HCT116 (cell line): ENCODE results near the gene PLEKHO2. TPM values are rescaled to one million over a fixed set of nuclear protein-coding genes. Genes with fewer than 3 reads are reported as not detected.

Experiments used
- ATAC-seq: fragments of 200-7000 bp; cut with Tn5 transposase; 2 replicates; pipeline ENCODE4 v1.9.1; 2020; ENCODE audit warnings: mild to moderate bottlenecking, moderate library complexity
- BruUV-seq: library from RNA; stranded (reverse); fragments of 400-500 nt; replicated peaks from 2 replicates; lab custom pipeline; 2021; lab: Mats Ljungman, UMichigan
- CTCF ChIA-PET: fragments of 300-600 bp; sonication (Branson Sonifier 250); formaldehyde crosslinking; loops from one replicate; lab custom pipeline; 2021; ENCODE audit warnings: antibody characterized with exemption; lab: Charles Lee
- POLR2A ChIA-PET: fragments of 300-600, 350-600 bp; sonication (Branson Sonifier 250); formaldehyde crosslinking; loops from one replicate; lab custom pipeline; 2021; ENCODE audit warnings: antibody characterized with exemption; lab: Charles Lee
- RAD21 ChIA-PET, 2 experiments: fragments of 300-600 bp; sonication (Branson Sonifier 250); formaldehyde crosslinking; loops; one replicate each; lab custom pipeline; 2023; ENCODE audit warnings: low total read pairs in 2 of 2; ENCODE audit not compliant: uncharacterized antibody in 2 of 2, unreplicated experiment in 2 of 2, low non-redundant PET in 1 of 2; lab: Charles Lee
- DNase-seq: peaks from one replicate; pipeline ENCODE4 v3.0.0-alpha.2; 2010; ENCODE audit warnings: low read depth, low spot score
- H2AFZ ChIP-seq: fragments of 200-600 bp; shearing (Covaris generic), sonication (generic); 2 replicates; pipeline ENCODE4 v1.6.1; 2017; ENCODE audit warnings: low read depth, mixed run types, mixed read lengths, antibody characterized with exemption, low read length; ENCODE audit not compliant: poor library complexity, severe bottlenecking
- H3K27ac ChIP-seq: 2 replicates; pipeline ENCODE4 v1.5.1; 2012; ENCODE audit warnings: low read depth, low read length
- H3K27me3 ChIP-seq: fragments of 200-600 bp; sonication (generic); 2 replicates; pipeline ENCODE4 v1.6.1; 2016; ENCODE audit warnings: mixed run types, low read length, mixed read lengths; ENCODE audit not compliant: insufficient read depth
- H3K36me3 ChIP-seq, 2 experiments: fragments of 200-500 bp in 1 of 2; fragments of 200-600 bp in 1 of 2; sonication (Bioruptor generic) in 1 of 2; sonication (generic) in 1 of 2; 2 replicates each; pipeline versions ENCODE4 v1.5.1 to v1.6.1; 2014 to 2016; ENCODE audit warnings: low read length in 2 of 2, inconsistent platforms in 1 of 2, mixed read lengths in 1 of 2, mixed run types in 1 of 2; ENCODE audit not compliant: insufficient read depth in 2 of 2, control insufficient read depth in 1 of 2
- H3K4me1 ChIP-seq, 2 experiments: fragments of 200-600 bp in 1 of 2; sonication (generic) in 1 of 2; 2 replicates each; pipeline versions ENCODE4 v1.5.1 to v1.6.1; 2012 to 2017; ENCODE audit warnings: low read length in 2 of 2, inconsistent platforms in 1 of 2, mild to moderate bottlenecking in 1 of 2, mixed read lengths in 1 of 2, mixed run types in 1 of 2, moderate library complexity in 1 of 2; ENCODE audit not compliant: insufficient read depth in 2 of 2, control insufficient read depth in 1 of 2
- H3K4me2 ChIP-seq: fragments of 200-600 bp; sonication (generic); 2 replicates; pipeline ENCODE4 v1.6.1; 2017; ENCODE audit warnings: mixed run types, low read length, mixed read lengths
- H3K4me3 ChIP-seq, 2 experiments: fragments of 200-600 bp in 1 of 2; sonication (generic) in 1 of 2; replicated peaks in 1 of 2; 2 replicates each; pipeline ENCODE4 v1.5.1; 2011 to 2016; ENCODE audit warnings: low read length in 2 of 2, control low read depth in 1 of 2, low read depth in 1 of 2, mild to moderate bottlenecking in 1 of 2, mixed read lengths in 1 of 2, mixed run types in 1 of 2
- H3K79me2 ChIP-seq: fragments of 200-600 bp; sonication (generic); 2 replicates; pipeline ENCODE4 v1.6.1; 2017; ENCODE audit warnings: mild to moderate bottlenecking, mixed run types, low read length, moderate library complexity, mixed read lengths; ENCODE audit not compliant: insufficient read depth
- H3K9ac ChIP-seq: fragments of 200-600 bp; sonication (generic); 2 replicates; pipeline ENCODE4 v1.6.1; 2016; ENCODE audit warnings: low read length, mixed read lengths
- H3K9me2 ChIP-seq: fragments of 200-600 bp; sonication (generic), shearing (Covaris generic); 2 replicates; pipeline ENCODE4 v1.6.1; 2017; ENCODE audit warnings: mixed run types, mild to moderate bottlenecking, moderate library complexity; ENCODE audit not compliant: insufficient read depth
- H3K9me3 ChIP-seq, 2 experiments: fragments of 200-500 bp in 1 of 2; fragments of 200-600 bp in 1 of 2; sonication (Bioruptor generic) in 1 of 2; sonication (generic) in 1 of 2; 2 replicates each; pipeline ENCODE4 v1.6.1; 2014 to 2017; ENCODE audit warnings: low read length in 2 of 2, mixed read lengths in 2 of 2, inconsistent platforms in 1 of 2, low read depth in 1 of 2, mild to moderate bottlenecking in 1 of 2, mixed run types in 1 of 2, moderate library complexity in 1 of 2; ENCODE audit not compliant: control insufficient read depth in 1 of 2, insufficient read depth in 1 of 2
- H4K20me1 ChIP-seq: fragments of 200-600 bp; sonication (generic), shearing (Covaris generic); 2 replicates; pipeline ENCODE4 v1.6.1; 2017; ENCODE audit warnings: mixed run types, mild to moderate bottlenecking, moderate library complexity; ENCODE audit not compliant: insufficient read depth
- ATF3 ChIP-seq: IDR thresholded peaks from 2 replicates; pipeline ENCODE4 v1.6.1; 2012
- EZH2phosphoT487 ChIP-seq: fragments of 200-600 bp; IDR thresholded peaks from 2 replicates; pipeline ENCODE4 v1.6.1; 2018; ENCODE audit warnings: antibody characterized with exemption, borderline replicate concordance
- JUND ChIP-seq: IDR thresholded peaks from 2 replicates; pipeline ENCODE4 v1.6.1; 2012
- SP1 ChIP-seq: IDR thresholded peaks from 2 replicates; pipeline ENCODE4 v1.6.1; 2012; ENCODE audit warnings: low read depth
- SRF ChIP-seq: IDR thresholded peaks from 2 replicates; pipeline ENCODE4 v1.6.1; 2012; ENCODE audit warnings: low read depth
- TCF7L2 ChIP-seq: IDR thresholded peaks from 2 replicates; pipeline ENCODE4 v1.7.0; 2011; ENCODE audit warnings: borderline replicate concordance, inconsistent platforms; ENCODE audit not compliant: insufficient read depth, insufficient read length; ENCODE audit errors: extremely low read depth
- YY1 ChIP-seq: IDR thresholded peaks from 2 replicates; pipeline ENCODE4 v1.6.1; 2011; ENCODE audit warnings: low read length, low read depth, moderate library complexity, mild to moderate bottlenecking; ENCODE audit not compliant: insufficient replicate concordance; ENCODE audit errors: extremely low read depth
- ZBTB33 ChIP-seq: IDR thresholded peaks from 2 replicates; pipeline ENCODE4 v1.6.1; 2011; ENCODE audit warnings: mild to moderate bottlenecking, low read length, moderate library complexity; ENCODE audit not compliant: insufficient replicate concordance; ENCODE audit errors: extremely low read depth
- ZNF274 ChIP-seq: fragments of 200-500 bp; sonication (Bioruptor generic); IDR thresholded peaks from 2 replicates; pipeline ENCODE4 v1.6.1; 2014; ENCODE audit warnings: mild to moderate bottlenecking, low read depth, low read length, inconsistent platforms
- intact Hi-C: fragments of 100-400 bp; cut with micrococcal nuclease; formaldehyde crosslinking; loops from 2 replicates; pipeline ENCODE4 v1.10.0; 2022
- total RNA-seq: library from RNA; stranded (reverse); gene quantifications from one replicate; pipeline ENCODE4 v1.2.1, GENCODE V29; 2021; ENCODE audit not compliant: unreplicated experiment

Gene PLEKHO2
- total RNA-seq, 1 experiment from 2014 or later = 8.0 TPM

- ChIA-PET CTCF (no interaction called here), RAD21 (no interaction called here), POLR2A (no interaction called here)
- Histone ChIP-seq H3K4me3 (no peak overlapping the region), H3K4me2 (0 out of 2 replicates have a peak overlapping the region, but pooled peaks have one; percentile 9), H3K9me2 (no peaks in the 10 kb centered on the region), H3K27ac (no peak overlapping the region), H3K9ac (no peak overlapping the region), H3K27me3 (no peaks in the 10 kb centered on the region), H4K20me1 (no peaks in the 10 kb centered on the region), H3K79me2 (no peaks in the 10 kb centered on the region), H3K9me3 (no peaks in the 10 kb centered on the region), H3K4me1 (peaks cover 0 to 13% of the 10 kb centered on the region in 2 experiments; a peak in 1 of 4 replicates), H2AFZ (no peak overlapping the region), H3K36me3 (no peaks in the 10 kb centered on the region)
- no peak for ATAC-seq
- DNase-seq = no peak
- TF ChIP-seq ZBTB33 = no peak
- intact Hi-C loops = no loop called here
- BruUV-seq = no TSS peak
Measured at GRCh38 chr15:64897345-64897985, 55.8 kb downstream of the PLEKHO2 start.

- no peaks in the 10 kb centered on the region for H3K9me3 ChIP-seq
- no peaks in the 10 kb centered on the region for H3K79me2 ChIP-seq
- H3K4me1 ChIP-seq = peaks cover 0 to 13% of the 10 kb centered on the region in 2 experiments; a peak in 1 of 4 replicates
- H4K20me1 ChIP-seq = no peaks in the 10 kb centered on the region
- H3K4me2 ChIP-seq = no peak overlapping the region
- RAD21 ChIA-PET = no interaction called here
- TF ChIP-seq TCF7L2 (no peak), ATF3 (no peak), SP1 (no peak), SRF (no peak), JUND (no peak), EZH2phosphoT487 (no peak), YY1 (no peak), ZNF274 (no peak)
- POLR2A ChIA-PET = no interaction called here
- ATAC-seq (no peak), DNase-seq (no peak)
- no peak overlapping the region for H3K27ac ChIP-seq
- H3K36me3 ChIP-seq = no peaks in the 10 kb centered on the region
- no peak overlapping the region for H2AFZ ChIP-seq
- no TSS peak for BruUV-seq
- H3K9ac ChIP-seq = no peak overlapping the region
- intact Hi-C loops = no loop called here
- no peaks in the 10 kb centered on the region for H3K9me2 ChIP-seq
- H3K27me3 ChIP-seq = no peaks in the 10 kb centered on the region
- no peak overlapping the region for H3K4me3 ChIP-seq
- CTCF ChIA-PET = no interaction called here
Measured at GRCh38 chr15:64898406-64898805, 56.7 kb downstream of the PLEKHO2 start.
